B cell (primary cell): ENCODE data around the gene PIK3C3.

ENCODE experiments used
- EZH2 ChIP-seq: IDR thresholded peaks from 2 replicates; pipeline ENCODE4 v1.6.1; 2012; ENCODE audit warnings: borderline replicate concordance, low read depth, mild to moderate bottlenecking, moderate library complexity, low read length; ENCODE audit not compliant: insufficient read depth, poor library complexity, severe bottlenecking
- TF ChIP-seq, protein P1 (sequence below): fragments of 200-600 bp; IDR thresholded peaks from one replicate; pipeline ENCODE4 v1.8.0; 2022; ENCODE audit warnings: antibody characterized with exemption, mild to moderate bottlenecking

DNA sequence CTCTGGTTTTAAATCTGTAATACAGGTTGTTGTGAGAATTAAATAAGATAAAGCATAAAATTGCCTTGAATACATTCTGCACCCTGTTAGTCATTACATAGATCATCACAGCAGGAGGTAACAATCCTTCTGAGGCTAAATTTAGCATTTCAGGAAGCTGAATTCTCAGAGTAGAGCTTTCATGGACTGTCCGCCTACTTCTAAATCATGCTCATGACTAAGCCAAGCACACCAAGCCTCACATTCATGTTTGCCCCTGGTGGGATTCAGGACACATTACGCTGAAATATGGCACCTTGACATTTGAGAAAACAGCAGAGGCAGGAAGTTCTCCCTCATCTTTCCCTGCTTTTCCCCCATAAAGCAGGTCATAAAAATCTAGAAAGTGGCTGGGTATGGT lies 16.6 kb upstream of the PIK3C3 start:
- TF ChIP-seq, protein P1, sequence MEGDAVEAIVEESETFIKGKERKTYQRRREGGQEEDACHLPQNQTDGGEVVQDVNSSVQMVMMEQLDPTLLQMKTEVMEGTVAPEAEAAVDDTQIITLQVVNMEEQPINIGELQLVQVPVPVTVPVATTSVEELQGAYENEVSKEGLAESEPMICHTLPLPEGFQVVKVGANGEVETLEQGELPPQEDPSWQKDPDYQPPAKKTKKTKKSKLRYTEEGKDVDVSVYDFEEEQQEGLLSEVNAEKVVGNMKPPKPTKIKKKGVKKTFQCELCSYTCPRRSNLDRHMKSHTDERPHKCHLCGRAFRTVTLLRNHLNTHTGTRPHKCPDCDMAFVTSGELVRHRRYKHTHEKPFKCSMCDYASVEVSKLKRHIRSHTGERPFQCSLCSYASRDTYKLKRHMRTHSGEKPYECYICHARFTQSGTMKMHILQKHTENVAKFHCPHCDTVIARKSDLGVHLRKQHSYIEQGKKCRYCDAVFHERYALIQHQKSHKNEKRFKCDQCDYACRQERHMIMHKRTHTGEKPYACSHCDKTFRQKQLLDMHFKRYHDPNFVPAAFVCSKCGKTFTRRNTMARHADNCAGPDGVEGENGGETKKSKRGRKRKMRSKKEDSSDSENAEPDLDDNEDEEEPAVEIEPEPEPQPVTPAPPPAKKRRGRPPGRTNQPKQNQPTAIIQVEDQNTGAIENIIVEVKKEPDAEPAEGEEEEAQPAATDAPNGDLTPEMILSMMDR = no peak
- no peak for TF ChIP-seq EZH2
